Stimulated activated CD4-positive, alpha-beta T cell treated with anti-CD3 and anti-CD28 coated beads, Interleukin-12 subunit alpha, Interleukin-12 subunit beta, amount 100 ng/mL, for 24 hours (primary cell): Measurements from ENCODE around the gene LGI1.

Source experiments
- DNase-seq, 2 experiments: peaks; one replicate each; pipeline ENCODE4 v3.0.0-alpha.2; 2020; ENCODE audit warnings: low read depth in 2 of 2

The LGI1 gene

DNA sequence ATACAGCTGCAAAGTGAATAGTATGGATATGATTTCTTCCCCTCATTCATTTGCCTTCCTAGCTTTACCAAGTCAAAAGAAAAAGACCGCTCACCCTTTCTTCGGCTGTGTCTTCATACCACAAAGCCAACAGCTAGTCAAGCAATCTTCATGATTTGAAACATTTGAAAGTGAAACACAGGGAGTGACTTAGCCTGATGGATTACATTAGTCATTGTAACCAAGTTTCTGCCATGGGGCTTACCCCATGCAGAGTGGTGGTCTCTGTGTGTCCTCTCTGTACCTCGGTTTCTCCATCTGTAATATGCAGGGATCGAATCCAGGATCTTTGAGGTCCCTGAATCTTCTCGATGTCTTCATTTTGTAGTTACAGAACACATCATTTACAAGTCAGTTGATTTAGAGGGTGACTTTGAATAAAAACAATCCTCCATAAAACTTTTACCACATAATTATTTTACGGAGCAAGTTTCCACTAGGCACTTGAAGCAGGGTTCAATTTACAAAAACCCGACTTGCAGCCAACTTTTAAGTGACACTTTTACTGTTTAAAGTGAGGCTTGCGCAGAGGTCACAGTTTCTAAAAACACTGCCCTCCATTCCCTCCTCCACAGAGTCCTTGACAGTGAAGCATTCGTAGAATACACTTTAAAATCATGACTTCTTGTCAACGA lies 2.2 kb upstream of the LGI1 start:
- DNase-seq: no peak

DNA sequence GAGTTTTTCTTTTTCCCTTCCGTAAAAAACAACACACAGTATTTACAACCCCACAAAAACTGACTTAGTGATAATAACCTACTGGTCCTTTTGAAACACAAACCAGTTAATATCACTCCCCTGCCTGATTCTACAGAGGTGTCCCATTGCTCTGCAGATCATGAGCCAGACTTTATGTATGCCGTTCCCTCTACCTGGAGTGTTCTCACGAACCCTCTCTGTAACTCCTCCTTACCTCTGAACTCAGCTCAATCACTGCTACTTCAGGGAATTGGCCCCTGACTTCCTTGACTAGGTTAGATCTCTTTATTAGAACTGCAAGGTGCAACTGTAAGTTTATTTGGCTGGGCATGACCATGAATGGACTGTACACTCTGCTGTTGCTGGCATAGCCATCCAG lies 1.6 kb upstream of the LGI1 start:
- DNase-seq: no peak

- no peak for DNase-seq
Observed at GRCh38 chr10:93757136-93757535, 600 bp upstream of the LGI1 start.

GRCh38 chr10:93758508-93758885 lies 761 bp downstream of the LGI1 start:
- no peak for DNase-seq

DNA sequence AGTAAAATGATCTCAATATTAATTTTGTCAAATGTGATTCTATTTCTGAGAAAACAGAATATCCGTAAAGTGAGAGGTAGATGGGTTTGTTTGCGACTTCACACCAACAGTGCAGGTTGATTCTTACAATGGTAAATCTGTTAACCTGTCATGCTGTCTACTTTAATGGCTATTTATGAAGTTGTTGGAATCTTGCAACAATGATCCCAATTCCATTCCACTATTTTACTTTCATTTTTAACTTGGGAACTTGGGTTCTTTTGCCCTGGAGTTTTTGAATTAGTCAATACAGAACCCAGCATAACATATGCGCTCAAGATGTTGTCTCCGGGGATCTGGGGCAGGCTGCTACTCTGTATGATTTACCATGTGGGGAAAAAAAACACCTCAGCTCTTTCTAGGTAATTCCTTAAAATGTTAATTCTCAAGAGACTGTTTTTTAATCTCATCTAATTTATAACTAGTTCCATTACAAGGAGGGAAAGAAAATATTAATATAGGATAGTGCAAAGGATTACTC lies 1.2 kb downstream of the LGI1 start:
- DNase-seq: no peak

- no peak for DNase-seq
Observed at GRCh38 chr10:93760490-93760889, 2.8 kb downstream of the LGI1 start.

DNA sequence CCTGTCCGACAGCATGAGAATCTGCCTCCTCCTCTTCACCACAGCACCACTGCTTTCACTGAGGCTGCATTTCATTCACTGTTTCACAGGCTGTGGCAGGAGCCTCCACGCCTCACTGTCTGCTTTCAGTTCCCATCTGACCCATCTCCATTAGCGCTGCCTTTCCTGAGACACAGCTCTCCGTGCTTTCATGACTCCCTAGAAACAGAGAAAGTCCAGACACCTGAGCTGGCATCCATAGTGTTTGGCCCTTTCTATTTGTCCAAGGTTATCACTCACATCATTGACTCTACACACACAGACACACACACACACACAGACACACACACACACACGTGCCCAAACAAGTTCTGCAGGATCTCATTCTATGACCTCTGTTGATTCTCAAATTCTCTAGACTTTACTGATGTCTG lies 5.2 kb downstream of the LGI1 start:
- DNase-seq: no peak

- DNase-seq: no peak
Observed at GRCh38 chr10:93766918-93767317, 9.2 kb downstream of the LGI1 start.

DNA sequence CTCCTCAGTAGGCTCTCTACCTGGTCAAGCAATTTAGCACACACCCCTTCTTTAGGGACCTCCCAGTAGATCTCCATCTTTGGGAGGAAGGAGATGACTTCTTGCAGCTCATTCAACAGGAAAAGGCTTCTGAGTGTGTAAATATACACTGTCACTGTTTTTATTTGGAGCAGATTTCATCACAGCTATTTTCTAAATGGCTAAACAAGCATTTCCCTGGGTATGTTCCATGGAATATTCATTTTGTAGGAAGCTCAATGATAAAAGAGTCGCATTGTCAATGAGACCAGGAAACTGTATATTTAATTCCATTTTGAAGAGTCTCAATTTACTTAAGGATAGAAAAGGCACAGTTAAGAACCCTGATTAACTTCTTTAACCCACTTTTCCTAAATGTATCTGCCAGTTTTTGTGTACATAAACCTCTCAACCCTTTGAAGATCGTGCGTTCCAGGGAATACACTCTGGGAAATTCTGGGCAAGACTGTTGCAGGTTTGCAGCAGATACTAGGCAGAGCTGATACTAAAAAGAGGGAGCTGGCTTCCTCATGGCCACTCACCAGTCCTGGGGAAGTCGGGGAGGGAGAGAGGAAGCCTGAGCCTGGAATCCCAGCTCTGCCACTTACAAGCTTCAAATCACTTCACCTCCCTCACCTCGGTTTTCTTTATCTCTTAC lies 10.1 kb downstream of the LGI1 start:
- DNase-seq: no peak

DNA sequence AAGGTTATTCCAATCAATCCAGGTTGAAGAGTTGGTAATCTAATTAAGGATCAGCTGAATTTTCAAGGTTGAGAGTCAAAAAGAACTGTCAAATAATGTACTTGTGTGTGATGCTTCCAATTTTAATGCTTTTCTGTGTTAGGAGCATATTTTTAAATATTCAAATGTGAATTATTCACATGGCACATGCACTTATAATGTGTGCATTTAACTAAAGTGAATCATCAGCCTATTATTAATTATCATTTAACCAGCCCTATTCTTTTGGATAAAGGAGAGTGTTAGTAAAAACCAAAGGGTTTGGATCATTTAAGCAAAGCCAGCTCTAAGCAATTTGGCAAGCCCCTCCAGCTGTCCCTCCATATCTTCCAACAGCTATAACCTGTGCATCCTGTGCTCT lies 11.2 kb downstream of the LGI1 start:
- DNase-seq: no peak

- no peak for DNase-seq
Observed at GRCh38 chr10:93771354-93771753, 13.6 kb downstream of the LGI1 start.

- DNase-seq: no peak
Observed at GRCh38 chr10:93773120-93773519, 15.4 kb downstream of the LGI1 start.

DNA sequence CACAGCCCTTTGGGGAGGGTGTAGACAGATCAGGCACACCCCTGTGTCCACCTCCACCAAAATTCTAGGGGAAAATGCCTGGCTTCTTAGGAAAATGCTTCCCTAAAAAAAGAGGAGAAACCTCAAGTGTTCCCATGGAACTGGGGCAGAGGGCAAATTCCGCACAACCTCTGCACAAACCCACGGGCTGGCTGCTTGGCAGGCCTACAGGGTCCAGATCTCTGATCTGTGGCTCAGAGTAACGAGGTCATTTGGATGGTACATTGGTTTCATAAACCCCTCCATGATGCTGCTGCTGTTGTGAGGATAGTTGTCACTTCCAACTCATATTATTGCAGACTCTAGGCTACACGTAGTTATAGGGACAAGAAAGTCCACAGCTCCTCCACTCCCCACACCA lies 16.0 kb downstream of the LGI1 start:
- no peak for DNase-seq

- DNase-seq: no peak
Observed at GRCh38 chr10:93775356-93775755, 17.6 kb downstream of the LGI1 start.

- DNase-seq: no peak
Observed at GRCh38 chr10:93777092-93777491, 19.4 kb downstream of the LGI1 start.

DNA sequence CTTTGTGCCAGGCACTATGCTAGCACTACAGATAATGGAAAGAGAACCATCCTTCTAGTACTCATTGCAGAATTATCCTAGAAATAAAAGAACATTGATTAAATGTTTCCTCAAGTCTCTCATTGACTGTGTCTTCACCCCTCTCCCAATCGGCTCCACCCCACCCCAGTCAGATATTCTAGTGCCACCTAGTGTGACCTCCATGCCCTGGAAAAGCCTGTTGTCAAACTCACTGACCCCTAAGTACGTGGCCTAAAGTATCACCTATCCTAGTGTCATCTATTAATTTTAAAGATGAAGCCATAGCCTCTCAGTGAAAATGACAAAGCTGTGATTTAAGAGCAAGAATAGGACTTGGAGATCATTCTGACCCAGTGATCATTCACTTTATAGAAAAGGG lies 26.3 kb downstream of the LGI1 start:
- DNase-seq: no peak

DNA sequence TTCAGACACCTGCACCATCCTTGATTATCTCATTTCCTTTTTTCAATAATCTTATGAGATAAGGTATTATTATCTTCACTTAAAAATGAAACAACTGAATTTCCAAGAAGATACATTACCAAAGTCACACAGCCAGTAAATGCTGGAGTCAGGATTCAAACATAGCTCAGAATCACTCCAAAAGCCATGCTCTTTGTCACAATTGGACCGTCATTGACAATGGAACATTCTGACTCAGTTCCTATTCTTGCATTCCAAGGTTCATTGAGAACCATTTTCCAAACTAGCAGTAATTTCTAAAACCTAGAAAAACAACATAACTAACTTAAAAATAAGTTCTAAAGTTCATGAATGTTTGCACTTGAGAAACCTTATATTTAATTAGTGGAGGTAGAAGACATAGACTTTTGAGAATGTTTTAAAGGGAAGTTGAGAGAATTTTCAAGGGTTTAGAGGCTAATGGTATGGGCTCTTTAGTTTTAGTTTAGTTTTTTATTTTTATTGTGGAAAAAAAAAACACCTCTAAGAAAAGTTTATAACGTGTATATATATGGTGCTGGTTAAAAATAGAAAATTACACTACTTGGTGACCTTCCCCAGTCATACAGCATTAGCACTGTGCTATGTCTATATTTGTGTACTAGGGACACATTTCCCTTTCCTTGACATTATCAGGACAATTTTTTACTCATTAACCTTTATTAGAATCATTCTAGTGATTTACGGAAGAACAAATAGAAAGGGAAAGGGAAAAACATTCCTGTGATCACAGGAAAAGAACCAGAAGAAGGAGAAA lies 30.9 kb downstream of the LGI1 start:
- no peak for DNase-seq

DNA sequence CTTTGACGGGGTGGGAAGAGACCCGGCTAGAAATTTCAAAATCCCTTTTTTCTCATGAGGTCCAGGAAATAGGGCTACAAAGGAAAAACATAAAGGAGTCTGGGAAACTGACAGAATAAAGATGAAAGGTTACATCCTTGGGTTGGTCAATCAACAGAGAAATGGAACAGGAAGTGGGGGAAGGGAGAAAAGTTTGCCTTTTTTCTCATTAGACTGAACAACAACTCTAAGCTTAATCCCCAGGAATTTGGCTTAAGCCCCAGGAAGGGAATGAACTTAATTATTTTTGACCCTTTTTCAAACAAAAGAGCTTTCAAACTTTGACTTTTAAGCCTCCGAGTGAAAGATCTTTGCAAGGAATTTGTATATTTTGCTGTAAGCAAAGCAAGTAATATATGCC lies 32.7 kb downstream of the LGI1 start:
- no peak for DNase-seq

- no peak for DNase-seq
Observed at GRCh38 chr10:93796167-93796566, 38.4 kb downstream of the LGI1 start.

GRCh38 chr10:93797825-93798224 lies 40.1 kb downstream of the LGI1 start:
- DNase-seq: no peak

- DNase-seq: no peak
Observed at GRCh38 chr10:93799155-93799708, 41.5 kb downstream of the LGI1 start.

GRCh38 chr10:93804200-93804599 lies 46.5 kb downstream of the LGI1 start:
- DNase-seq: no peak
